HEK293 (cell line): ENCODE results near the gene FOXP1.

Experiments used
- CTCF ChIA-PET: fragments of 350-600 bp; formaldehyde crosslinking; extraction: SDS; loops from one replicate; lab custom pipeline; 2021; ENCODE audit warnings: antibody characterized with exemption; lab: Yijun Ruan, JAX
- POLR2A ChIA-PET: fragments of 300-600 bp; formaldehyde crosslinking; extraction: SDS; loops from one replicate; lab custom pipeline; 2020; ENCODE audit warnings: antibody characterized with exemption, inconsistent platforms; lab: Yijun Ruan, JAX
- H3K27ac ChIP-seq: fragments of 200-500 bp; sonication (Bioruptor generic); 2 replicates; pipeline ENCODE4 v1.5.1; 2014; ENCODE audit warnings: low read depth, low read length, control low read depth, inconsistent platforms; ENCODE audit errors: extremely low read depth
- H3K36me3 ChIP-seq, 2 experiments: fragments of 200-500 bp in 1 of 2; sonication (Bioruptor generic) in 1 of 2; 1 replicate in 1 of 2; 2 replicates in 1 of 2; pipeline ENCODE4 v1.5.1; 2014 to 2017; ENCODE audit warnings: inconsistent platforms in 2 of 2, low read length in 2 of 2; ENCODE audit not compliant: control insufficient read depth in 2 of 2, insufficient read depth in 1 of 2
- H3K4me1 ChIP-seq: fragments of 200-500 bp; sonication (Bioruptor generic); 2 replicates; pipeline ENCODE4 v1.5.1; 2014; ENCODE audit warnings: mild to moderate bottlenecking, low read length, inconsistent platforms; ENCODE audit not compliant: control insufficient read depth, insufficient read depth
- H3K4me3 ChIP-seq: 2 replicates; pipeline ENCODE4 v1.5.1; 2011; ENCODE audit warnings: low read depth, mild to moderate bottlenecking, control low read depth, low read length, moderate library complexity
- H3K9me3 ChIP-seq: fragments of 200-500 bp; sonication (Bioruptor generic); 2 replicates; pipeline ENCODE4 v1.5.1; 2014; ENCODE audit warnings: low read depth, low read length, inconsistent platforms; ENCODE audit not compliant: control insufficient read depth, insufficient read depth
- GLI2 ChIP-seq: fragments of 450-650 bp; formaldehyde crosslinking; IDR thresholded peaks from 2 replicates; pipeline ENCODE4; 2017; ENCODE audit warnings: missing biosample characterization, missing genetic modification characterization, low read depth, borderline replicate concordance
- IKZF3 ChIP-seq: fragments of 450-650 bp; IDR thresholded peaks from 2 replicates; pipeline ENCODE4 v1.5.0; 2018; ENCODE audit warnings: missing biosample characterization, mild to moderate bottlenecking, missing genetic modification characterization, moderate library complexity
- OVOL3 ChIP-seq: fragments of 450-650 bp; formaldehyde crosslinking; IDR thresholded peaks from 2 replicates; pipeline ENCODE4 v1.5.1; 2016; ENCODE audit warnings: missing biosample characterization, missing genetic modification characterization
- PRDM10 ChIP-seq: fragments of 450-650 bp; formaldehyde crosslinking; IDR thresholded peaks from 2 replicates; pipeline ENCODE4 v1.5.1; 2016; ENCODE audit warnings: missing biosample characterization, missing genetic modification characterization
- PRDM6 ChIP-seq: fragments of 450-650 bp; formaldehyde crosslinking; IDR thresholded peaks from 2 replicates; pipeline ENCODE4 v1.5.1; 2017; ENCODE audit warnings: missing biosample characterization, missing genetic modification characterization
- SCRT2 ChIP-seq: fragments of 450-650 bp; formaldehyde crosslinking; IDR thresholded peaks from 2 replicates; pipeline ENCODE4 v1.5.1; 2016; ENCODE audit warnings: missing biosample characterization, missing genetic modification characterization
- SP3 ChIP-seq: fragments of 450-650 bp; formaldehyde crosslinking; IDR thresholded peaks from 2 replicates; pipeline ENCODE4 v1.5.1; 2016; ENCODE audit warnings: missing biosample characterization, missing genetic modification characterization
- ZBTB48 ChIP-seq: fragments of 450-650 bp; formaldehyde crosslinking; IDR thresholded peaks from 2 replicates; pipeline ENCODE4 v1.5.1; 2016; ENCODE audit warnings: missing biosample characterization, missing genetic modification characterization
- ZBTB6 ChIP-seq: fragments of 450-650 bp; formaldehyde crosslinking; IDR thresholded peaks from 2 replicates; pipeline ENCODE4 v1.5.1; 2017; ENCODE audit warnings: missing biosample characterization, missing genetic modification characterization
- ZNF133 ChIP-seq: fragments of 450-650 bp; formaldehyde crosslinking; IDR thresholded peaks from 2 replicates; pipeline ENCODE4 v1.5.1; 2016; ENCODE audit warnings: missing biosample characterization, missing genetic modification characterization
- ZNF140 ChIP-seq: fragments of 450-650 bp; formaldehyde crosslinking; IDR thresholded peaks from 2 replicates; pipeline ENCODE4 v1.5.1; 2016; ENCODE audit warnings: missing biosample characterization, missing genetic modification characterization
- ZNF155 ChIP-seq: fragments of 450-650 bp; formaldehyde crosslinking; IDR thresholded peaks from 2 replicates; pipeline ENCODE4 v1.5.1; 2016; ENCODE audit warnings: missing biosample characterization, missing genetic modification characterization
- ZNF223 ChIP-seq: fragments of 450-650 bp; formaldehyde crosslinking; IDR thresholded peaks from 2 replicates; pipeline ENCODE4 v1.5.1; 2016; ENCODE audit warnings: missing biosample characterization, missing genetic modification characterization
- ZNF274 ChIP-seq, 2 experiments: fragments of 200-500 bp in 1 of 2; fragments of 450-650 bp in 1 of 2; sonication (Bioruptor generic) in 1 of 2; formaldehyde crosslinking in 1 of 2; IDR thresholded peaks; 2 replicates each; pipeline versions ENCODE4 v1.5.1 to v1.6.1; 2014 to 2016; ENCODE audit warnings: borderline replicate concordance in 1 of 2, inconsistent platforms in 1 of 2, low read length in 1 of 2, missing biosample characterization in 1 of 2, missing genetic modification characterization in 1 of 2
- ZNF292 ChIP-seq: fragments of 450-650 bp; formaldehyde crosslinking; IDR thresholded peaks from 2 replicates; pipeline ENCODE4 v1.5.1; 2016; ENCODE audit warnings: low read depth, missing biosample characterization, missing genetic modification characterization, borderline replicate concordance
- ZNF302 ChIP-seq: fragments of 450-650 bp; formaldehyde crosslinking; IDR thresholded peaks from 2 replicates; pipeline ENCODE4 v1.5.1; 2016; ENCODE audit warnings: missing biosample characterization, missing genetic modification characterization, low read depth
- ZNF416 ChIP-seq: fragments of 450-650 bp; formaldehyde crosslinking; IDR thresholded peaks from 2 replicates; pipeline ENCODE4 v1.5.1; 2016; ENCODE audit warnings: missing biosample characterization, missing genetic modification characterization
- ZNF549 ChIP-seq: fragments of 450-650 bp; IDR thresholded peaks from 2 replicates; pipeline ENCODE4 v1.5.1; 2018; ENCODE audit warnings: missing biosample characterization, missing genetic modification characterization, mild to moderate bottlenecking, inconsistent platforms, moderate library complexity
- ZNF561 ChIP-seq: fragments of 450-650 bp; IDR thresholded peaks from 2 replicates; pipeline ENCODE4 v1.5.1; 2018; ENCODE audit warnings: missing biosample characterization, missing genetic modification characterization, borderline replicate concordance
- ZNF623 ChIP-seq: fragments of 450-650 bp; formaldehyde crosslinking; IDR thresholded peaks from 2 replicates; pipeline ENCODE4 v1.5.1; 2016; ENCODE audit warnings: missing biosample characterization, missing genetic modification characterization
- ZNF660 ChIP-seq: fragments of 450-650 bp; IDR thresholded peaks from 2 replicates; pipeline ENCODE4 v1.5.1; 2018; ENCODE audit warnings: missing biosample characterization, mild to moderate bottlenecking, missing genetic modification characterization
- ZNF664 ChIP-seq: fragments of 450-650 bp; formaldehyde crosslinking; IDR thresholded peaks from 2 replicates; pipeline ENCODE4 v1.5.1; 2016; ENCODE audit warnings: missing biosample characterization, missing genetic modification characterization
- ZNF707 ChIP-seq: fragments of 450-650 bp; formaldehyde crosslinking; IDR thresholded peaks from 2 replicates; pipeline ENCODE4 v1.5.1; 2016; ENCODE audit warnings: missing biosample characterization, missing genetic modification characterization
- ZXDB ChIP-seq: fragments of 450-650 bp; formaldehyde crosslinking; IDR thresholded peaks from 2 replicates; pipeline ENCODE4 v1.5.1; 2016; ENCODE audit warnings: missing biosample characterization, missing genetic modification characterization

FOXP1 gene

GRCh38 chr3:71008350-71008935 is 575.1 kb downstream of the FOXP1 start:
- Histone ChIP-seq H3K4me1 (peaks cover 13% of the 10 kb centered on the region), H3K36me3 (no peaks in the 10 kb centered on the region), H3K9me3 (no peaks in the 10 kb centered on the region)
- ChIA-PET CTCF (interaction anchor here (0.5 to 0.7 kb wide), 2 partner anchors 307 to 790 kb away, joined by 3 read pairs; no protein-coding TSS in a partner anchor), POLR2A (no interaction called here)
- TF ChIP-seq ZNF140 (tag by site-specific recombination), result no peak
- TF ChIP-seq ZNF623 (tag by site-specific recombination), result peak; percentile 43
- TF ChIP-seq SCRT2 (tag by site-specific recombination), result 0 out of 2 replicates have a peak, but pooled peaks have one; percentile 22
- peak; percentile 32; the same call in 1 of the 2 replicates for TF ChIP-seq PRDM10 (tag by site-specific recombination)
- TF ChIP-seq, all 188 proteins: peak for 3
- Histone ChIP-seq H3K27ac (no peak overlapping the region; the same call in 1 of the 2 replicates), H3K4me3 (no peak overlapping the region)

- H3K4me1 ChIP-seq, result peaks cover 13% of the 10 kb centered on the region
- H3K4me3 ChIP-seq, result no peak overlapping the region
- ChIA-PET CTCF (interaction anchor here (0.6 to 1.5 kb wide), 10 partner anchors 12 to 668 kb away, joined by 3 to 7 read pairs (median 3); no protein-coding TSS in a partner anchor), POLR2A (no interaction called here)
- peak overlapping the region; percentile 25; the same call in 1 of the 2 replicates for H3K27ac ChIP-seq
- no peaks in the 10 kb centered on the region for H3K36me3 ChIP-seq
- H3K9me3 ChIP-seq, result no peaks in the 10 kb centered on the region
- TF ChIP-seq ZBTB48 (tag by site-specific recombination) (no peak), ZNF707 (tag by site-specific recombination) (no peak), ZNF292 (tag by site-specific recombination) (no peak), SP3 (tag by site-specific recombination) (no peak), ZBTB6 (tag by site-specific recombination) (no peak), IKZF3 (peak; percentile 78), ZNF549 (no peak), ZNF660 (0 out of 2 replicates have a peak, but pooled peaks have one; percentile 6), ZXDB (tag by site-specific recombination) (0 out of 2 replicates have a peak, but pooled peaks have one; percentile 18), ZNF302 (tag by site-specific recombination) (no peak), ZNF223 (no peak), ZNF155 (tag by site-specific recombination) (no peak), OVOL3 (no peak), ZNF664 (tag by site-specific recombination) (no peak), PRDM6 (tag by site-specific recombination) (peak; percentile 77), GLI2 (tag by site-specific recombination) (0 out of 2 replicates have a peak, but pooled peaks have one; percentile 33), ZNF133 (tag by site-specific recombination) (no peak), ZNF561 (tag by site-specific recombination) (0 out of 2 replicates have a peak, but pooled peaks have one; percentile 42), ZNF274 (IDR thresholded peaks at IDR 0.05; ENCODE audit: low read length) (no peak), ZNF274 (tag by site-specific recombination; IDR thresholded peaks at IDR 0.05; ENCODE audit: borderline replicate concordance) (no peak), ZNF416 (tag by site-specific recombination) (no peak)
Observed at GRCh38 chr3:71006810-71007785, 576.4 kb downstream of the FOXP1 start.
